Mesodermal cell (in vitro differentiated cells): Measurements from ENCODE around the gene LGMN.

Experiments used
- H3K27ac ChIP-seq: 2 replicates; pipeline ENCODE4 v1.7.0; 2013; ENCODE audit warnings: mild to moderate bottlenecking, low read depth, low read length, moderate library complexity; ENCODE audit not compliant: severe bottlenecking
- H3K36me3 ChIP-seq: 2 replicates; pipeline ENCODE4 v1.7.1; 2013; ENCODE audit warnings: mild to moderate bottlenecking, low read length, moderate library complexity; ENCODE audit not compliant: control insufficient read depth, insufficient read depth
- H3K4me1 ChIP-seq: one replicate; pipeline ENCODE4 v1.7.1; 2013; ENCODE audit warnings: mild to moderate bottlenecking, low read length; ENCODE audit not compliant: insufficient read depth, control insufficient read depth, poor library complexity, severe bottlenecking
- H3K4me3 ChIP-seq: 2 replicates; pipeline ENCODE4 v1.7.0; 2013; ENCODE audit warnings: low read length, control low read depth, mild to moderate bottlenecking; ENCODE audit not compliant: insufficient read depth, poor library complexity, severe bottlenecking; ENCODE audit errors: extremely low read depth
- H3K9me3 ChIP-seq: 2 replicates; pipeline ENCODE4 v1.7.1; 2013; ENCODE audit warnings: mild to moderate bottlenecking, low read length, moderate library complexity; ENCODE audit not compliant: control insufficient read depth
- WGBS, 2 experiments: methylation state at CpG; one replicate each; pipeline ENCODE4 v1.1.5; 2013; ENCODE audit warnings: missing lambda C conversion rate in 2 of 2; ENCODE audit not compliant: insufficient coverage in 2 of 2; 5-methylcytosine and 5-hydroxymethylcytosine counted together

The LGMN gene

DNA sequence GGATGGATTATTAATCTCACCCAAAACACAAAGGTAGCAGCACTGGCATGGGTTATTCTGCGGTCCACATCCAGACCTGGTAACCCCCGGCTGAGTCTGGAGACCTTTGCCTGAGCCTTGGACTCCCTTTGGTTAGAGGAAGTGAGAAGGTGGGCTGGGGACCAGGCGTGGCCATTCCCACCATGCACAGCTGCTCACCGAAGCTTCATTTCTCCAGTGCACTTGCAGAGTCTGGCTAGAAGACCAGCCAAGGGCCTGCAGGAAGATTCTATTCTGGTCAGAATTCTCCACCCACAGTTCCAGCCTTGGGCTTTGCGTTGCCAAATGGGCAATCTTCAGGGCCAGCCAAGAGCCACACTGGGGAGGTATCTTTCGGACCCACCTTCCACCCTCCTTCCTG is 73.0 kb downstream of the LGMN start:
- H3K9me3 ChIP-seq = no peaks in the 10 kb centered on the region
- no peak overlapping the region for H3K4me3 ChIP-seq
- 90 to 94% methylated on average over 2 to 5 of the region's 6 CpGs for WGBS, 2 experiments
- H3K4me1 ChIP-seq = no peaks in the 10 kb centered on the region
- no peak overlapping the region for H3K27ac ChIP-seq
- H3K36me3 ChIP-seq = peaks cover 7% of the 10 kb centered on the region

DNA sequence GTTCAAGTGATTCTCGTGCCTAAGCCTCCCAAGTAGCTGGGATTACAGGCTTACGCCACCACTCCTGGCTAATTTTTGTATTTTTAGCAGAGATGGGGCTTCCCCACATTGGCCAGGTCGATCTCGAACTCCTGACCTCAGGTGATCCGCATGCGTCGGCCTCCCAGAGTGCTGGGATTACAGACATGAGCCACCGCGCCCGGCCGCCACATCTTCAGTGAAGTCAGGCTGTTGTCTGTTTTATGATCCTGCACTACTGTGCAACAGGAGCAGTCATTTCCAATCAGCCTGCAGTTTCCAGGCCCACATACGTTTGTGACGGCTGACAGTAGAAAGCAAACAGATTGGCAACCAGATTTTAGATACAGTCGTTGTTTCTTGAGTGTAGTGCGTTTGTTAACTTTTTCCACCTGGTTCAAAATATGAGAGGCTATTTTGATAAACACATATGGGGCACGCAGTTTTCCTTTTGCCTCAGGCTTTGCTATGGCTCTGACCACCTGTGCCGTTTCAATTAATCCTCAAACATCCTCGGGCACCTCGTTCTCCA is 74.8 kb downstream of the LGMN start:
- Histone ChIP-seq H3K36me3 (peaks cover 7% of the 10 kb centered on the region), H3K27ac (no peak overlapping the region), H3K9me3 (no peaks in the 10 kb centered on the region), H3K4me1 (no peaks in the 10 kb centered on the region), H3K4me3 (no peak overlapping the region)
- WGBS, 2 experiments = 93% methylated on average over 18 of the region's 19 CpGs

DNA sequence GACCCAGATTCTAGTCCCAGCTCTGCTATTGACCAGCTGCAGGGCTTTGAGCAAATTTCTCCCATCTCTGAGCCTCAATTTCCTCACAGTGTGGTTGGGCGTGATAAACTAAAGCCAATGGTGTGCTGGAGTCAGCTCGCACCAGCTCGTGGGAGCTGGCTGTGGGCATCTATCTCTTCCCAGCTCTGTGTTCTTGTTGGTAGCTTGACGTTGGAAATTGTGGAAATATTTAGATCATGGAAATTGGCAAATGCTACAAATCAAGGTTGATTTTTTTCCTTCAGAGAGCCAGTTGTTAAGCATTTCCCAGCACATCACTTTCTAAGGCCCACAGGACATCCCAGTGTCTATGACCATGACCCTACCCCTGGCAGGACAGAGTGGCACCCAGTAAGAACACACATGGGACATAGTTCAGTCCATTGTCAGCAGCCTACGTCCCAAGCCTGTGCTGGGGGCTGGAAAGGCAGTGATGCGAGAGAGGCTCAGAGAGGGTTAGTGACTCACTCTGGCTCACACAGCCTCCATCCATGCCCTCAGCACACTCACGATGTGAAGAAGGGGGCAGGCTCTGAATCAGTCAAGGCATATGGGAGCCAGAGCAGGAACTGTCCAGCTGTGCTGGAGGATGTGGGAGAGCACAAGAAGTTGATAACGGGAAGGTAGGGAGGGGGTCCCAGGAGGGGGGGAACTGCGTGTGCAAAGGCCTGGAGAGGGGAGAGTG is 77.6 kb downstream of the LGMN start:
- no peaks in the 10 kb centered on the region for H3K4me1 ChIP-seq
- no peak overlapping the region for H3K27ac ChIP-seq
- peaks cover 5% of the 10 kb centered on the region for H3K36me3 ChIP-seq
- no peaks in the 10 kb centered on the region for H3K9me3 ChIP-seq
- H3K4me3 ChIP-seq = no peak overlapping the region
- WGBS, 2 experiments = 93 to 94% methylated on average over 2 to 8 of the region's 9 CpGs

DNA sequence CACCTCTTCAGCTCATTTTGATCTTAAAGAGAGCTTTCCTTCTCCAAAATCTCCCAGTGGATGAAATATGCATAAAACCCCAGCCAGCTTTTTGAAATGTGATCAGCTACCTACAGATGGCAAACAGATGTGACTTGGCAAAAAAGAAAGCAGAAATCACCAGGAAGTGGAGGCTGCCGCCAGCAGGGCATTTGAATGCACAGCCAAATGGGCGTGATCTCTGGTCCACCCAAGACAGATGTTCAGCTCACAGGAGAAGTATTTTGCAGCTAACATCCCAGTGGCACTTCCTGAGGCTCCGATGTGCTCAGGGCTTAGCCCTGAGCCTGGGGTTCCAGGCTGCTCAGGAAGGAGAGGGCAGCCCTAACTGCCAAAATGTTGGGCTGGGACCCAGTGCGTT is 78.3 kb downstream of the LGMN start:
- H3K4me3 ChIP-seq = no peak overlapping the region
- H3K4me1 ChIP-seq = no peaks in the 10 kb centered on the region
- no peaks in the 10 kb centered on the region for H3K9me3 ChIP-seq
- 80 to 95% methylated on average over 4 of the region's 4 CpGs for WGBS, 2 experiments
- H3K36me3 ChIP-seq = peaks cover 5% of the 10 kb centered on the region
- no peak overlapping the region for H3K27ac ChIP-seq

GRCh38 chr14:92668276-92668973 is 80.0 kb downstream of the LGMN start:
- 85 to 86% methylated on average over 3 to 4 of the region's 4 CpGs for WGBS, 2 experiments
- H3K4me3 ChIP-seq = no peak overlapping the region
- no peak overlapping the region for H3K27ac ChIP-seq
- H3K9me3 ChIP-seq = no peaks in the 10 kb centered on the region
- no peaks in the 10 kb centered on the region for H3K4me1 ChIP-seq
- H3K36me3 ChIP-seq = peaks cover 9% of the 10 kb centered on the region

GRCh38 chr14:92666251-92666650 is 82.2 kb downstream of the LGMN start:
- Histone ChIP-seq H3K4me3 (no peak overlapping the region), H3K4me1 (no peaks in the 10 kb centered on the region), H3K9me3 (no peaks in the 10 kb centered on the region), H3K27ac (no peak overlapping the region), H3K36me3 (peaks cover 14% of the 10 kb centered on the region)
- WGBS, 2 experiments = 96 to 97% methylated on average over 8 of the region's 9 CpGs

GRCh38 chr14:92665661-92666110 is 82.7 kb downstream of the LGMN start:
- Histone ChIP-seq H3K4me3 (no peak overlapping the region), H3K27ac (no peak overlapping the region), H3K9me3 (no peaks in the 10 kb centered on the region), H3K36me3 (peaks cover 14% of the 10 kb centered on the region), H3K4me1 (no peaks in the 10 kb centered on the region)
- 63 to 69% methylated on average over 5 to 6 of the region's 8 CpGs for WGBS, 2 experiments

DNA sequence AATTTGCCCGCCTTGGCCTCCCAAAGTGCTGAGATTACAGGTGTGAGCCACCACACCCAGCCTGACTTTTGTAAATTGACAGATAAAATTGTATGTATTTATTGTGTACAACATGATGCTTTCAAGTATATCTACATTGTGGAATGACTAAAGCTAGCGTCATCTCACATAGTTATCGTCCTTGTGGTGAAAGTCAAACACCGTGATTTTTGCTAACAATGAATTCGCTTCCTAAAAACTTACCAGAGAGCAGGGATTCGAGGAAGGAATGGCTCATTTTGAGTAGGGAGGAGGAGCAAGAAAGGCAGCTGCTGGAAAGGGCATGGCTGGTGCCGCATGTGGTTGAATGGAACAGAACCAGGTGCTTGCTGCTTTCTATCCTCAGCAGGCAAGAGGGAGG is 85.4 kb downstream of the LGMN start:
- Histone ChIP-seq H3K4me3 (no peak overlapping the region), H3K27ac (no peak overlapping the region), H3K36me3 (peaks cover 22% of the 10 kb centered on the region), H3K9me3 (no peaks in the 10 kb centered on the region), H3K4me1 (no peaks in the 10 kb centered on the region)
- 94 to 97% methylated on average over 6 to 7 of the region's 7 CpGs for WGBS, 2 experiments

- no peaks in the 10 kb centered on the region for H3K9me3 ChIP-seq
- no peak overlapping the region for H3K27ac ChIP-seq
- WGBS, 2 experiments = 59 to 60% methylated on average over 3 of the region's 3 CpGs
- H3K36me3 ChIP-seq = peaks cover 17% of the 10 kb centered on the region
- H3K4me1 ChIP-seq = no peaks in the 10 kb centered on the region
- H3K4me3 ChIP-seq = no peak overlapping the region
Observed at GRCh38 chr14:92660571-92660970, 87.9 kb downstream of the LGMN start.

- peaks cover 17% of the 10 kb centered on the region for H3K36me3 ChIP-seq
- 83 to 94% methylated on average over 7 to 10 of the region's 11 CpGs for WGBS, 2 experiments
- no peaks in the 10 kb centered on the region for H3K4me1 ChIP-seq
- no peak overlapping the region for H3K4me3 ChIP-seq
- no peak overlapping the region for H3K27ac ChIP-seq
- H3K9me3 ChIP-seq = no peaks in the 10 kb centered on the region
Observed at GRCh38 chr14:92659765-92660561, 88.5 kb downstream of the LGMN start.
